Left ventricle myocardium inferior (tissue), 1 donor: ENCODE results near the gene CTRB2. TPM values are rescaled to one million over a fixed set of nuclear protein-coding genes. Genes with fewer than 3 reads are reported as not detected.

Experiments
- DNase-seq: peaks from one replicate; pipeline ENCODE4 v3.0.0-alpha.2; 2020
- H3K27ac ChIP-seq: fragments of 200-600 bp; replicated peaks from 2 replicates; pipeline ENCODE4 v1.8.0; 2021
- H3K27me3 ChIP-seq: fragments of 200-600 bp; 2 replicates; pipeline ENCODE4 v1.8.0; 2021; ENCODE audit warnings: low read depth
- H3K36me3 ChIP-seq: fragments of 200-600 bp; 2 replicates; pipeline ENCODE4 v1.8.0; 2021
- H3K4me1 ChIP-seq: fragments of 200-600 bp; 2 replicates; pipeline ENCODE4 v1.8.0; 2021
- H3K4me3 ChIP-seq: fragments of 200-600 bp; 2 replicates; pipeline ENCODE4 v1.8.0; 2021; ENCODE audit warnings: mild to moderate bottlenecking, moderate library complexity
- H3K9me3 ChIP-seq: fragments of 200-600 bp; replicated peaks from 2 replicates; pipeline ENCODE4 v1.8.0; 2021
- intact Hi-C: fragments of 100-400 bp; cut with micrococcal nuclease; formaldehyde crosslinking; loops from one replicate; pipeline ENCODE4 v1.11.0; 2022
- total RNA-seq: library from RNA; stranded (reverse); fragmentation: NEBNext Ultra II Directional; extraction: Animal tissue kit (Norgen Biotek cat#: 25700); gene quantifications from one replicate; pipeline ENCODE4 v1.2.1, GENCODE V29; 2021
- TF ChIP-seq, protein P1 (sequence below): fragments of 200-600 bp; IDR thresholded peaks from 2 replicates; pipeline ENCODE4 v1.8.0; 2021; ENCODE audit warnings: antibody characterized with exemption, mild to moderate bottlenecking, borderline replicate concordance
- donor health status: DM: no; HTN: yes; CAD: no; lungs with severe emphysema.

Gene CTRB2
- total RNA-seq, 1 donor from 2014 or later = not detected

DNA sequence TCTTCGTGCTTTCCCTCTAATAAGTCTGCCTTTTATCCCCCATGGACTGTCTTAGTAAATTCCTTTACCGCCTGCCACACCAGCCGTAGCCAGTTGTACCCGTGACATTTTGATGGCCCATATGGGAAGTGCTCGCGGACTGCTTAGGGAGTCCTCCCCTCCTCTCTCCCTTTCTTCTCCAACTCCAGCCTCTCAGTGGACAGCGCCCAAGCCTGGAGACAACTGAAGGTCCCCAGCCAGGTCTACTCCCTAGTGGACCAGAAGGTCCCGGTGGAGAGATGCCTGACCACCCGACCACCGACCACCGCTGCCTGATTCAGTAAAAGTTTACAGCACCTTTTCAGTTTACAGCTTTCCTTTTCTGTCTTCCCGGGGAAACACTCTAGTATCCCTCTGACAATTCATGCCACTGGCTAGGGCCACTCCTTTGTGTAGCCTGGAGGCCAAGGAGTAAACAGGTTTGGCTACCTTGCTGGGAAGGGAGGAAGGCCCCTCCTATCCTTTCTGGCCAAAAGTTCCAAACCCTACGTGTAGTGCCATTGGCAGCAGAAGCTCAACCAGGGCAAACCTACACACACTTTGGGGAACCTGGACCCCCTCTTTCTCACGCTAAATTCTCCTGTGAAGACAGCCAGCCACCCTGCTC is 18.0 kb downstream of the CTRB2 start:
- Histone ChIP-seq H3K4me3 (no peak overlapping the region), H3K9me3 (no peaks in the 10 kb centered on the region), H3K27ac (no peak overlapping the region), H3K4me1 (no peaks in the 10 kb centered on the region), H3K36me3 (no peaks in the 10 kb centered on the region), H3K27me3 (no peaks in the 10 kb centered on the region)
- DNase-seq = no peak
- TF ChIP-seq, protein P1, sequence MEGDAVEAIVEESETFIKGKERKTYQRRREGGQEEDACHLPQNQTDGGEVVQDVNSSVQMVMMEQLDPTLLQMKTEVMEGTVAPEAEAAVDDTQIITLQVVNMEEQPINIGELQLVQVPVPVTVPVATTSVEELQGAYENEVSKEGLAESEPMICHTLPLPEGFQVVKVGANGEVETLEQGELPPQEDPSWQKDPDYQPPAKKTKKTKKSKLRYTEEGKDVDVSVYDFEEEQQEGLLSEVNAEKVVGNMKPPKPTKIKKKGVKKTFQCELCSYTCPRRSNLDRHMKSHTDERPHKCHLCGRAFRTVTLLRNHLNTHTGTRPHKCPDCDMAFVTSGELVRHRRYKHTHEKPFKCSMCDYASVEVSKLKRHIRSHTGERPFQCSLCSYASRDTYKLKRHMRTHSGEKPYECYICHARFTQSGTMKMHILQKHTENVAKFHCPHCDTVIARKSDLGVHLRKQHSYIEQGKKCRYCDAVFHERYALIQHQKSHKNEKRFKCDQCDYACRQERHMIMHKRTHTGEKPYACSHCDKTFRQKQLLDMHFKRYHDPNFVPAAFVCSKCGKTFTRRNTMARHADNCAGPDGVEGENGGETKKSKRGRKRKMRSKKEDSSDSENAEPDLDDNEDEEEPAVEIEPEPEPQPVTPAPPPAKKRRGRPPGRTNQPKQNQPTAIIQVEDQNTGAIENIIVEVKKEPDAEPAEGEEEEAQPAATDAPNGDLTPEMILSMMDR = no peak
- intact Hi-C loops = no loop called here

DNA sequence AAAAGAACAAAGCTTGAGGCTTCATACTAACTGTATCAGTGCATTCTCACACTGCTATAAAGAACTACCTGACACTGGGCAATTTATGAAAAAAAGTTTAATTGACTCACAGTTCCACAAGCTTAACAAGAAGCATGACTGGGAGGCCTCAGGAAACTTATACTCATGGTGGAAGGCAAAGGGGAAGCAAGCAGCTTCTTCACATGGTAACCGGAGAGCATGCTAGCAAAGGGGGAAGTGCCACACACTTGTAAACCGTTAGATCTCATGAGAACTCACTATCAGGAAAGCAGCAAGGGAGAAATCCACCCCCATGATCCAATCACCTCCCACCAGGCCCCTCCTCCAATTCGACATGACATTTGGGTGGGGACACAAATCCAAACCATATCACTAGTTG is 25.3 kb downstream of the CTRB2 start:
- Histone ChIP-seq H3K4me1 (no peaks in the 10 kb centered on the region), H3K9me3 (peaks cover 25% of the 10 kb centered on the region), H3K27ac (no peak overlapping the region), H3K27me3 (no peaks in the 10 kb centered on the region), H3K4me3 (no peak overlapping the region), H3K36me3 (no peaks in the 10 kb centered on the region)
- intact Hi-C loops = no loop called here
- no peak for DNase-seq
- TF ChIP-seq, protein P1 = no peak

DNA sequence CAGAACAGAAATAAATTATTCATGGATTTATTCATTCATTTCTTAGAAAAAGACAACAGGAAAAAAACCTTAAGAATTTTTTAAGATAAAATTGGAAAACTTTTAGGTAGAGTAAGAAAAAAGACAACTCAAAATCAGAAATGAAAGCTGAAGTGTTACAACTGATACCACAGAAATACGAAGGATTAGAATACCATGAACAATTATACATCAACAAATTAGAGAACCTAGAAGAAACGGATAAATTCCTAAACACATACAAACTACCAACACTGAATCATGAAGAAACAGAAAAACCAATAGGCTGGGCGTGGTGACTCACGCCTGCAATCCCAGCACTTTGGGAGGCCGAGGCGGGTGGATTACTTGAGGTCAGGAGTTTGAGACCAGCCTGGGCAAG is 27.8 kb downstream of the CTRB2 start:
- H3K4me1 ChIP-seq = no peaks in the 10 kb centered on the region
- DNase-seq = no peak
- H3K27me3 ChIP-seq = no peaks in the 10 kb centered on the region
- TF ChIP-seq, protein P1 = no peak
- intact Hi-C loops = no loop called here
- peaks cover 49% of the 10 kb centered on the region for H3K9me3 ChIP-seq
- H3K36me3 ChIP-seq = no peaks in the 10 kb centered on the region
- no peak overlapping the region for H3K27ac ChIP-seq
- no peak overlapping the region for H3K4me3 ChIP-seq

- no peak overlapping the region for H3K4me3 ChIP-seq
- peaks cover 12% of the 10 kb centered on the region for H3K36me3 ChIP-seq
- no peak overlapping the region for H3K27ac ChIP-seq
- H3K4me1 ChIP-seq = no peaks in the 10 kb centered on the region
- TF ChIP-seq, protein P1 = no peak
- DNase-seq = no peak
- peaks cover 72% of the 10 kb centered on the region for H3K9me3 ChIP-seq
- no peaks in the 10 kb centered on the region for H3K27me3 ChIP-seq
- intact Hi-C loops = no loop called here
Measured at GRCh38 chr16:75176926-75177325, 30.0 kb downstream of the CTRB2 start.

DNA sequence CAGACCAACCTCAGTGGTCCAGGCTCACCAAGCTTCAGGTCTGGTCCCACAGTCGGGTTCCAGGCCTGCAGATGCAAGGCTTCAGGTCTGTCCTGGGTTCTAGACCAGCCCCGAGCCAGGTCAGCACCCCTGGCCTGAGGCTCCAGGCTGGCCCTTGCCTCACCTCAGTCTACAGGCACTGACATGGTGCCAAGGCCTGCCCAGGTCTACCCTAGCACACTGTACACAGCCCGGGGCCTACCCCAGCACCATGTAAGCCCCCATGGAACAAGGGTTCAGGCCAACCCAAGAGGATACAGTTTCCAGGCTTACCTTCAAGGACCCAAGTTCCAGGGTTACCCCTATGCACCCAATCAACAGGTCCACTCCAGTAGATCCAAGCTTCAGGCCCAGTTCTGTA is 31.9 kb downstream of the CTRB2 start:
- Histone ChIP-seq H3K9me3 (peaks cover 91% of the 10 kb centered on the region), H3K27me3 (no peaks in the 10 kb centered on the region), H3K27ac (no peak overlapping the region), H3K4me1 (no peaks in the 10 kb centered on the region), H3K36me3 (peaks cover 30% of the 10 kb centered on the region), H3K4me3 (no peak overlapping the region)
- intact Hi-C loops = no loop called here
- DNase-seq = no peak
- TF ChIP-seq, protein P1 = no peak
